Measurements from ENCODE around the gene TCEANC2.
A peak's percentile ranks its signal among the peaks of the same experiment; 100 is the strongest.

The TCEANC2 gene

GRCh38 chr1:54081306-54082270 lies 28.2 kb downstream of the TCEANC2 start:
- TF ChIP-seq TEAD4 (IDR thresholded peaks at IDR 0.05) (no peak), RAD21 (IDR thresholded peaks at IDR 0.05; ENCODE audit: low read depth) (peak; percentile 75), YY1 (IDR thresholded peaks at IDR 0.05; ENCODE audit: low read depth) (no peak)

- no peak for TF ChIP-seq CEBPB (IDR thresholded peaks at IDR 0.05)
- TF ChIP-seq RAD21 (IDR thresholded peaks at IDR 0.05; ENCODE audit: low read depth): no peak
- TF ChIP-seq, protein P1, sequence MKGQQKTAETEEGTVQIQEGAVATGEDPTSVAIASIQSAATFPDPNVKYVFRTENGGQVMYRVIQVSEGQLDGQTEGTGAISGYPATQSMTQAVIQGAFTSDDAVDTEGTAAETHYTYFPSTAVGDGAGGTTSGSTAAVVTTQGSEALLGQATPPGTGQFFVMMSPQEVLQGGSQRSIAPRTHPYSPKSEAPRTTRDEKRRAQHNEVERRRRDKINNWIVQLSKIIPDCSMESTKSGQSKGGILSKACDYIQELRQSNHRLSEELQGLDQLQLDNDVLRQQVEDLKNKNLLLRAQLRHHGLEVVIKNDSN (IDR thresholded peaks at IDR 0.05): no peak
- TF ChIP-seq EP300 (IDR thresholded peaks at IDR 0.05; ENCODE audit: borderline replicate concordance): no peak
- TF ChIP-seq REST (IDR thresholded peaks at IDR 0.05; ENCODE audit: low read depth): no peak
- TF ChIP-seq CREB1 (IDR thresholded peaks at IDR 0.05; ENCODE audit: low read depth): no peak
- TF ChIP-seq YY1 (IDR thresholded peaks at IDR 0.05; ENCODE audit: low read depth): no peak
- TF ChIP-seq ZBTB7A (IDR thresholded peaks at IDR 0.05; ENCODE audit: low read depth): no peak
- TF ChIP-seq FOXM1 (IDR thresholded peaks at IDR 0.05; ENCODE audit: borderline replicate concordance, low read depth): no peak
- TF ChIP-seq, protein P2, sequence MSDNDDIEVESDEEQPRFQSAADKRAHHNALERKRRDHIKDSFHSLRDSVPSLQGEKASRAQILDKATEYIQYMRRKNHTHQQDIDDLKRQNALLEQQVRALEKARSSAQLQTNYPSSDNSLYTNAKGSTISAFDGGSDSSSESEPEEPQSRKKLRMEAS (IDR thresholded peaks at IDR 0.05): no peak
- no peak for TF ChIP-seq NFIC (IDR thresholded peaks at IDR 0.05)
- TF ChIP-seq TEAD4 (IDR thresholded peaks at IDR 0.05): no peak
- no peak for TF ChIP-seq TCF12 (IDR thresholded peaks at IDR 0.05; ENCODE audit: low read depth)
- TF ChIP-seq EGR1 (IDR thresholded peaks at IDR 0.05): no peak
Measured at GRCh38 chr1:54084794-54085193, 31.4 kb downstream of the TCEANC2 start.

DNA sequence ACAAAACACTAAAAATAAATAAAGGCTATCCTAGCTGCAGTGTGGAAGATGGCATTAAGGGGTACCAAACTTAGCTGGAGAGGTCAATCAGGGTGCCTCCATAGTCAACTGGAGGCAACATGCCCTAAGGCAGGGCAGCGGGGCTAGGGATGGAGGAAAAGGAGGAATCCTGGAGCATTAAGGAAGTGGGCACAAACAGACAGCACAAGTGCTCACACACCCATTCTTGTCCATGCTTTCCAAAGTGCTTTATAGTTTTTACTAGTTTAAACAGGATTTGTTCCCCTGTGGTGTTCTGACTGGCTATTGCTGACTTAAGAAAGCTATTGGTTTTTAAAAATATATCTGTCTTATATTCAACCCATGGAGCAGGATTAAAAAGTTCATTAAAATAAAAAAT lies 33.3 kb downstream of the TCEANC2 start:
- TF ChIP-seq TAF1 (IDR thresholded peaks at IDR 0.05; ENCODE audit: low read depth): no peak
- TF ChIP-seq, protein P2 (IDR thresholded peaks at IDR 0.05): no peak
- no peak for TF ChIP-seq CEBPB (IDR thresholded peaks at IDR 0.05)
- no peak for TF ChIP-seq FOXM1 (IDR thresholded peaks at IDR 0.05; ENCODE audit: borderline replicate concordance, low read depth)
- no peak for TF ChIP-seq ZBTB7A (IDR thresholded peaks at IDR 0.05; ENCODE audit: low read depth)
- TF ChIP-seq TEAD4 (IDR thresholded peaks at IDR 0.05): no peak
- no peak for TF ChIP-seq TCF12 (IDR thresholded peaks at IDR 0.05; ENCODE audit: low read depth)
- TF ChIP-seq CREB1 (IDR thresholded peaks at IDR 0.05; ENCODE audit: low read depth): no peak
- no peak for TF ChIP-seq REST (IDR thresholded peaks at IDR 0.05; ENCODE audit: low read depth)
- TF ChIP-seq NFIC (IDR thresholded peaks at IDR 0.05): no peak
- TF ChIP-seq EP300 (IDR thresholded peaks at IDR 0.05; ENCODE audit: borderline replicate concordance): no peak
- no peak for TF ChIP-seq EGR1 (IDR thresholded peaks at IDR 0.05)
- TF ChIP-seq YY1 (IDR thresholded peaks at IDR 0.05; ENCODE audit: low read depth): no peak
- TF ChIP-seq, protein P1 (IDR thresholded peaks at IDR 0.05): no peak
- TF ChIP-seq RAD21 (IDR thresholded peaks at IDR 0.05; ENCODE audit: low read depth): no peak

GRCh38 chr1:54088385-54088784 lies 35.0 kb downstream of the TCEANC2 start:
- TF ChIP-seq TCF12 (IDR thresholded peaks at IDR 0.05; ENCODE audit: low read depth) (no peak), RAD21 (IDR thresholded peaks at IDR 0.05; ENCODE audit: low read depth) (no peak), YY1 (IDR thresholded peaks at IDR 0.05; ENCODE audit: low read depth) (no peak), NFIC (IDR thresholded peaks at IDR 0.05) (no peak), ZBTB7A (IDR thresholded peaks at IDR 0.05; ENCODE audit: low read depth) (no peak), EP300 (IDR thresholded peaks at IDR 0.05; ENCODE audit: borderline replicate concordance) (no peak), FOXM1 (IDR thresholded peaks at IDR 0.05; ENCODE audit: borderline replicate concordance, low read depth) (no peak), TEAD4 (IDR thresholded peaks at IDR 0.05) (no peak), CREB1 (IDR thresholded peaks at IDR 0.05; ENCODE audit: low read depth) (no peak), REST (IDR thresholded peaks at IDR 0.05; ENCODE audit: low read depth) (no peak), TAF1 (IDR thresholded peaks at IDR 0.05; ENCODE audit: low read depth) (no peak), EGR1 (IDR thresholded peaks at IDR 0.05) (no peak), CEBPB (IDR thresholded peaks at IDR 0.05) (no peak)
- TF ChIP-seq, protein P1 (IDR thresholded peaks at IDR 0.05): no peak
- TF ChIP-seq, protein P2 (IDR thresholded peaks at IDR 0.05): no peak

Data from Ishikawa (cell line).